ENCODE results near the gene LKAAEAR1.

GRCh38 chr20:64077541-64077875, 6.7 kb downstream of the LKAAEAR1 start:
- TF ChIP-seq GATA3 (IDR thresholded peaks at IDR 0.05; ENCODE audit: low read depth, low read length) (no peak), GATA2 (IDR thresholded peaks at IDR 0.05; ENCODE audit: low read depth, low read length) (no peak)
